SK-N-SH treated with all-trans-retinoic acid at 6 μM for 48 hours (cell line): Measurements from ENCODE around the gene METAP1D.

ENCODE experiments used
- ATAC-seq: fragments of 200-7000 bp; cut with Tn5 transposase; 3 replicates; pipeline ENCODE4 v1.9.1; 2020; ENCODE audit warnings: mild to moderate bottlenecking, moderate library complexity
- ARNTL ChIP-seq: fragments of 450-650 bp; formaldehyde crosslinking; IDR thresholded peaks from 2 replicates; pipeline ENCODE4 v1.5.0; 2020; ENCODE audit warnings: low read depth, mild to moderate bottlenecking, moderate library complexity, borderline replicate concordance
- BACH2 ChIP-seq: fragments of 250-450 bp; sonication (Bioruptor Pico); IDR thresholded peaks from 2 replicates; pipeline ENCODE4 v1.9.0; 2021; ENCODE audit warnings: mild to moderate bottlenecking, borderline replicate concordance
- CREB5 ChIP-seq: fragments of 250-450 bp; sonication (Bioruptor Pico); IDR thresholded peaks from 2 replicates; pipeline ENCODE4 v1.5.1; 2020; ENCODE audit warnings: low read depth, mild to moderate bottlenecking, moderate library complexity
- CSDC2 ChIP-seq: fragments of 250-450 bp; sonication (Bioruptor Pico); IDR thresholded peaks from 2 replicates; pipeline ENCODE4 v1.5.0; 2020; ENCODE audit warnings: mild to moderate bottlenecking, moderate library complexity
- CSRNP3 ChIP-seq: fragments of 250-450 bp; sonication (Bioruptor Pico); IDR thresholded peaks from 2 replicates; pipeline ENCODE4 v1.5.1; 2021; ENCODE audit warnings: mild to moderate bottlenecking, moderate library complexity
- ESRRG ChIP-seq: fragments of 250-450 bp; sonication (Bioruptor Pico); IDR thresholded peaks from 2 replicates; pipeline ENCODE4 v1.6.1; 2021; ENCODE audit warnings: mild to moderate bottlenecking
- GLIS3 ChIP-seq: fragments of 250-450 bp; sonication (Bioruptor Pico); IDR thresholded peaks from 2 replicates; pipeline ENCODE4 v1.5.0; 2020; ENCODE audit warnings: mild to moderate bottlenecking, moderate library complexity
- ISL1 ChIP-seq: fragments of 250-450 bp; sonication (Bioruptor Pico); IDR thresholded peaks from 2 replicates; pipeline ENCODE4 v2.1.2; 2022; ENCODE audit warnings: mild to moderate bottlenecking, moderate library complexity
- OSR1 ChIP-seq: fragments of 250-450 bp; sonication (Bioruptor Pico); IDR thresholded peaks from 2 replicates; pipeline ENCODE4 v1.8.0; 2022; ENCODE audit warnings: moderate library complexity, mild to moderate bottlenecking, inconsistent platforms
- PATZ1 ChIP-seq: fragments of 250-450 bp; sonication (Bioruptor Pico); IDR thresholded peaks from 2 replicates; pipeline ENCODE4 v1.8.0; 2020; ENCODE audit warnings: mild to moderate bottlenecking, moderate library complexity, borderline replicate concordance
- POU6F1 ChIP-seq: fragments of 250-450 bp; sonication (Bioruptor Pico); IDR thresholded peaks from 2 replicates; pipeline ENCODE4 v1.8.0; 2021; ENCODE audit warnings: low read depth, mild to moderate bottlenecking, moderate library complexity, borderline replicate concordance
- PPARA ChIP-seq: fragments of 250-450 bp; sonication (Bioruptor Pico); IDR thresholded peaks from 2 replicates; pipeline ENCODE4 v1.5.0; 2020; ENCODE audit warnings: mild to moderate bottlenecking, borderline replicate concordance
- RARB ChIP-seq: fragments of 250-450 bp; sonication (Bioruptor Pico); IDR thresholded peaks from 2 replicates; pipeline ENCODE4 v1.8.0; 2021; ENCODE audit warnings: mild to moderate bottlenecking, moderate library complexity
- SNAI2 ChIP-seq: fragments of 250-450 bp; sonication (Bioruptor Pico); IDR thresholded peaks from 2 replicates; pipeline ENCODE4 v1.5.0; 2020; ENCODE audit warnings: mild to moderate bottlenecking, moderate library complexity
- TCF4 ChIP-seq: fragments of 250-450 bp; sonication (Bioruptor Pico); IDR thresholded peaks from 2 replicates; pipeline ENCODE4 v1.8.0; 2021; ENCODE audit warnings: mild to moderate bottlenecking, moderate library complexity, borderline replicate concordance
- TOX ChIP-seq: fragments of 250-450 bp; sonication (Bioruptor Pico); IDR thresholded peaks from 2 replicates; pipeline ENCODE4 v1.8.0; 2021; ENCODE audit warnings: mild to moderate bottlenecking, moderate library complexity, borderline replicate concordance
- TSHZ2 ChIP-seq: fragments of 250-450 bp; sonication (Bioruptor Pico); IDR thresholded peaks from 2 replicates; pipeline ENCODE4 v1.5.0; 2020; ENCODE audit warnings: mild to moderate bottlenecking, moderate library complexity
- ZC3H10 ChIP-seq: fragments of 250-450 bp; sonication (Bioruptor Pico); IDR thresholded peaks from 2 replicates; pipeline ENCODE4 v1.5.1; 2021; ENCODE audit warnings: mild to moderate bottlenecking, moderate library complexity
- ZFP3 ChIP-seq: fragments of 250-450 bp; sonication (Bioruptor Pico); IDR thresholded peaks from 2 replicates; pipeline ENCODE4 v1.5.0; 2020; ENCODE audit warnings: mild to moderate bottlenecking, moderate library complexity
- ZFP30 ChIP-seq: fragments of 450-650 bp; formaldehyde crosslinking; IDR thresholded peaks from 2 replicates; pipeline ENCODE4 v1.5.0; 2022; ENCODE audit warnings: mild to moderate bottlenecking, moderate library complexity
- ZNF565 ChIP-seq: fragments of 450-650 bp; formaldehyde crosslinking; conservative IDR thresholded peaks from 2 replicates; pipeline ENCODE4 v1.5.0; 2020; ENCODE audit warnings: low read depth, mild to moderate bottlenecking, moderate library complexity
- ZNF8 ChIP-seq: fragments of 450-650 bp; formaldehyde crosslinking; IDR thresholded peaks from 2 replicates; pipeline ENCODE4 v1.5.0; 2020; ENCODE audit warnings: mild to moderate bottlenecking, moderate library complexity

Gene METAP1D

GRCh38 chr2:172021955-172022354, 22.2 kb downstream of the METAP1D start:
- ATAC-seq: peak; percentile 75
- TF ChIP-seq BACH2 (CRISPR knock-in tag): no peak
- no peak for TF ChIP-seq CSDC2 (CRISPR knock-in tag)
- TF ChIP-seq OSR1 (CRISPR knock-in tag): no peak

GRCh38 chr2:172031536-172031935, 31.8 kb downstream of the METAP1D start:
- ATAC-seq: no peak
- no peak for TF ChIP-seq CREB5
- TF ChIP-seq POU6F1 (CRISPR knock-in tag): no peak
- TF ChIP-seq CSDC2 (CRISPR knock-in tag): no peak
- TF ChIP-seq PPARA (CRISPR knock-in tag): no peak
- no peak for TF ChIP-seq TOX (CRISPR knock-in tag)
- no peak for TF ChIP-seq ISL1 (CRISPR knock-in tag)
- TF ChIP-seq BACH2 (CRISPR knock-in tag): no peak
- TF ChIP-seq ZNF565: no peak
- no peak for TF ChIP-seq ZFP3 (CRISPR knock-in tag)
- TF ChIP-seq, all 23 proteins: peak for 0

GRCh38 chr2:172038121-172038520, 38.4 kb downstream of the METAP1D start:
- TF ChIP-seq ZC3H10 (CRISPR knock-in tag) (no peak), PATZ1 (CRISPR knock-in tag) (no peak), SNAI2 (CRISPR knock-in tag) (no peak), CSDC2 (CRISPR knock-in tag) (no peak), ESRRG (no peak), TSHZ2 (no peak), ISL1 (CRISPR knock-in tag) (no peak), PPARA (CRISPR knock-in tag) (no peak), CSRNP3 (no peak), TCF4 (CRISPR knock-in tag) (no peak), OSR1 (CRISPR knock-in tag) (no peak), TOX (CRISPR knock-in tag) (no peak), GLIS3 (no peak), CREB5 (no peak)
- ATAC-seq: no peak

GRCh38 chr2:172038604-172039003, 38.9 kb downstream of the METAP1D start:
- ATAC-seq: no peak
- TF ChIP-seq ARNTL: no peak
- no peak for TF ChIP-seq RARB
- no peak for TF ChIP-seq ZNF565
- no peak for TF ChIP-seq PPARA (CRISPR knock-in tag)
- no peak for TF ChIP-seq ZC3H10 (CRISPR knock-in tag)
- TF ChIP-seq ZFP30 (CRISPR knock-in tag): no peak
- no peak for TF ChIP-seq SNAI2 (CRISPR knock-in tag)
- no peak for TF ChIP-seq ZNF8 (CRISPR knock-in tag)
- TF ChIP-seq POU6F1 (CRISPR knock-in tag): no peak
- no peak for TF ChIP-seq ISL1 (CRISPR knock-in tag)
- no peak for TF ChIP-seq TCF4 (CRISPR knock-in tag)
- no peak for TF ChIP-seq BACH2 (CRISPR knock-in tag)
- TF ChIP-seq OSR1 (CRISPR knock-in tag): no peak
- TF ChIP-seq, all 23 proteins: peak for 0
